GM12891 (cell line): Measurements from ENCODE around the gene SPACA7.

Source experiments
- PAX5 ChIP-seq: IDR thresholded peaks from 2 replicates; pipeline ENCODE4 v1.6.1; 2011; ENCODE audit warnings: low read length, moderate library complexity, mild to moderate bottlenecking; ENCODE audit not compliant: insufficient read depth, severe bottlenecking
- POLR2A ChIP-seq: IDR thresholded peaks from 2 replicates; pipeline ENCODE4 v1.6.1; 2011; ENCODE audit warnings: low read depth, low read length, control low read depth
- POLR2AphosphoS5 ChIP-seq: IDR thresholded peaks from 2 replicates; pipeline ENCODE4 v1.6.1; 2011; ENCODE audit warnings: low read depth, low read length, control low read depth
- POU2F2 ChIP-seq: IDR thresholded peaks from 2 replicates; pipeline ENCODE4 v1.6.1; 2011; ENCODE audit warnings: low read depth, mild to moderate bottlenecking, control low read depth, low read length, moderate library complexity
- TAF1 ChIP-seq: IDR thresholded peaks from 2 replicates; pipeline ENCODE4 v1.6.1; 2011; ENCODE audit warnings: low read depth, low read length, control low read depth

DNA sequence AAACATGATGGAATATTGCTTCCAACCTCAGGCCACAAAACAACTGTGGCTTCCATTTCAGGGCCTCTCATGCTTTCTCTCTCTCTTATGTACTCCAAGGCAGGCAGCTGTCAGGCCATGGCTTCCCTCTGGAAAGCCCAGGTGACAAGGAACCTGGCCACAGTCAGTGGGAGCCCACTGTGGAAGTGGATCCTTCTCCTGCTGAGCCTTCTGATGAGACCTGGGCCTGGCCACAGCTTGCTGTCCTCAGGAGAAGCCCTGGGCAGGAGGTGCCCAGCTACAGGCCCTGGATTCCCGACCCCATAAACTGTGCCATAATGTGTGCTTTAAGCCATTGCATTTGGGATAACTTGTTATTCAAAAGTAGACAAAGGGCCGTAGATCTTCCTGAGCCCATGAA lies 71.2 kb downstream of the SPACA7 start:
- no peak for TF ChIP-seq POLR2A
- no peak for TF ChIP-seq TAF1
- no peak for TF ChIP-seq POLR2AphosphoS5
- no peak for TF ChIP-seq POU2F2
- TF ChIP-seq PAX5 = no peak
